Thyroid gland (tissue), 4 donors: Measurements from ENCODE around the gene PRDM1. TPM values are rescaled to one million over a fixed set of nuclear protein-coding genes. Genes with fewer than 3 reads are reported as not detected.
A peak's percentile ranks its signal among the peaks of the same experiment; 100 is the strongest.

Source experiments
- DNase-seq, 2 donors: peaks; one replicate each; pipeline ENCODE4 v3.0.0-alpha.2; 2019
- H3K27ac ChIP-seq, 3 donors: fragments of 200-600 bp; sonication (generic); 1 replicate in 2 of 3; 2 replicates in 1 of 3; pipeline ENCODE4 v1.5.1; 2016 to 2019; ENCODE audit warnings: mild to moderate bottlenecking in 1 of 3, moderate library complexity in 1 of 3
- H3K27me3 ChIP-seq: fragments of 200-600 bp; sonication (generic); one replicate; pipeline ENCODE4 v1.5.1; 2019
- H3K36me3 ChIP-seq, 2 donors: fragments of 200-600 bp; sonication (generic); one replicate each; pipeline ENCODE4 v1.5.1; 2016 to 2019
- H3K4me1 ChIP-seq, 2 donors: fragments of 200-600 bp; sonication (generic); one replicate each; pipeline ENCODE4 v1.5.1; 2017 to 2019
- H3K4me3 ChIP-seq, 3 donors: fragments of 200-600 bp; sonication (generic); replicated peaks in 1 of 3; 1 replicate in 2 of 3; 2 replicates in 1 of 3; pipeline ENCODE4 v1.5.1; 2016; ENCODE audit warnings: mild to moderate bottlenecking in 1 of 3
- H3K9me3 ChIP-seq: fragments of 200-600 bp; sonication (generic); one replicate; pipeline ENCODE4 v1.5.1; 2017
- CTCF ChIP-seq, 6 experiments: fragments of 200-600 bp in 3 of 6; fragments of 450-650 bp in 3 of 6; sonication (generic) in 3 of 6; IDR thresholded peaks; one replicate each; pipeline ENCODE4 v1.5.1; 2016 to 2019; ENCODE audit warnings: antibody characterized with exemption in 6 of 6, mild to moderate bottlenecking in 2 of 6, inconsistent platforms in 1 of 6, moderate library complexity in 1 of 6
- POLR2A ChIP-seq, 2 donors: fragments of 450-650 bp; IDR thresholded peaks; one replicate each; pipeline ENCODE4 v1.6.1; 2017; ENCODE audit warnings: antibody characterized with exemption in 2 of 2, mild to moderate bottlenecking in 2 of 2, moderate library complexity in 1 of 2
- WGBS, 2 donors: methylation state at CpG; one replicate each; pipeline ENCODE4 v1.1.5; 2017; 5-methylcytosine and 5-hydroxymethylcytosine counted together
- intact Hi-C: fragments of 100-400 bp; cut with DNase I; formaldehyde crosslinking; loops from one replicate; pipeline ENCODE4 v1.15.1; 2023
- total RNA-seq, 4 donors: library from RNA; depleted of rRNA; stranded (reverse); fragments of >200 nt; gene quantifications; one replicate each; pipeline ENCODE4 v1.2.3, GENCODE V29; 2016

The PRDM1 gene
- total RNA-seq, 4 donors from 2014 or later, result 5.6 to 7.6 (median 7.0) TPM

DNA sequence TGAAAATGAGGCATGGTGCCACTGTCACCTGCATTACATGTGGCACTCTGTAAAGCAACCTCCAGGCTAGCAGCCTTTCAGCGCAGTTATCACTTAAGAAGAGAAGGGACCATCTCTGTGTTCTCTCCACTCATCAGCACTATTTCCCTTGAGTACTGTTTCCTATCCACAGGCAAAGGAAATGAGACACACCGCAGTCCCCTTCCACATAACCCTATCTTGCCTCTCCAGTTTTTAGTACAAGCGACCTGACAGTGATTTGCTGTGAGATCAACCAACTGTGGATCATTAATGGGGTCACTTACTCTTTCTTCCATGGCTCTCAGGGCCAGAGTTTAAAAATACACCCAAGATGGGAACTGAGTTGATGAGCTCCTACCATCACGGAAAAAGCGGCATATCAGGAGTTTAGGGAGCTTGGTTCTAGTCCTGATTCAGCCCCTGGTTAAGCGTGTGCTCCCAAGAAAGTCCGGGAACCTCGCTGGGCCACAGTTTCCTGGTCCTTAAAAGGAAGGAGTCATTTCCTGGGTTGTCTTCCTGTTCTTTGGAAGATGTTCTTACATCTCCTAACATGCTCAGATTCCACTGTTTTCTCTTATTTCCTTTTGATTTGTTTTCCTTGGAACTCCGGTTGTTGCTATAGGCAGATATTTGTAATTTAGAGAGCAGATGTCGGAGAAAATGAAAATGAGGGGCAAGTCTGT, 27.3 kb downstream of the PRDM1 start:
- Histone ChIP-seq H3K4me1 (peaks cover 15 to 42% of the 10 kb centered on the region in 2 donors), H3K9me3 (no peaks in the 10 kb centered on the region), H3K27ac (no peak overlapping the region), H3K27me3 (no peaks in the 10 kb centered on the region), H3K4me3 (no peak overlapping the region), H3K36me3 (no peaks in the 10 kb centered on the region)
- DNase-seq, result no peak
- TF ChIP-seq CTCF (IDR thresholded peaks at IDR 0.05) (no peak), POLR2A (IDR thresholded peaks at IDR 0.05) (no peak)
- 84 to 86% methylated on average over 10 of the region's 10 CpGs for WGBS, 2 donors
- intact Hi-C loops, result no loop called here

DNA sequence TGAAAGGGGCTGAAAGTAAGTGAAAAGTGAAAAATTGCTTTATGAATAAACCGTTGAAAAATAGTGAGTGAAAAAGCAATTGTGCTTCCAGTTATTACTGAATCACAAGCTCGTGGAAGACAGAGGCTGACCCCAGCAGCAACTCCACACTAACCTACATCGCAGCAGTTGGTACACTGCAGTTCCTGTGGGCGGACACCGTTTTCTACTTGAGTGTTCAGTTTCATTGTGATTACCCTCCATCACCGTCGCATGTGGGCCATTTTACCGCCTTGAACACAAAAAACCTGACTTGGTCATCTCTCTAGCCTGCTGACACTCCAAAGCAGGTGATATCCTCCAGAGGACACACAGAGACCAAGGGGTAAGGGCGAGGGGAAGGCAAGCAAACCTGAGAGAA, 28.4 kb downstream of the PRDM1 start:
- no peak for DNase-seq
- WGBS, 2 donors, result 89 to 90% methylated on average over 9 of the region's 9 CpGs
- Histone ChIP-seq H3K27me3 (no peaks in the 10 kb centered on the region), H3K9me3 (no peaks in the 10 kb centered on the region), H3K36me3 (no peaks in the 10 kb centered on the region), H3K4me1 (peaks cover 12 to 50% of the 10 kb centered on the region in 2 donors), H3K4me3 (no peak overlapping the region), H3K27ac (no peak overlapping the region)
- no peak for TF ChIP-seq POLR2A (IDR thresholded peaks at IDR 0.05)
- TF ChIP-seq CTCF (IDR thresholded peaks at IDR 0.05), result no peak
- intact Hi-C loops, result no loop called here

DNA sequence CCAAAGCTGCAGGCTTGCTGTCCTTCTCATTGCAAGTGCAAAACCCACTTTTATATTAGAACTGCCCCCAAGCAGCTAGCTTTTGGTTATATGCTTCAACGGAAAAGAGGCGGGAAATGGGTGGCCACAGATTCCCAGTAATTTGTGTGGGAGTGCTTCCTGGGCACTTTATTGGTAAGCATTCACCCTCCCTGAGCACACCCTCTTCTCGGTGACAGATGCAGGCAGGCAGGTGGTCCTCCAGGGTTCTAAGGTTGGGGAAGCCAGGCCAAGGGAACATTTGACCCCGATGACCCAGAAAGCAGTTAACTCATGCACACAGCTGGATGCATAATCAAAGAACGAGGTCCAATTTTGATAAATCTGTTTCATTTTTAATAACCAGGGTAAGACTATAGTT, 29.1 kb downstream of the PRDM1 start:
- no peak for DNase-seq
- H3K27ac ChIP-seq, result no peak overlapping the region
- no peaks in the 10 kb centered on the region for H3K36me3 ChIP-seq
- no peak for TF ChIP-seq POLR2A (IDR thresholded peaks at IDR 0.05)
- no peak for TF ChIP-seq CTCF (IDR thresholded peaks at IDR 0.05)
- no peaks in the 10 kb centered on the region for H3K9me3 ChIP-seq
- intact Hi-C loops, result no loop called here
- 87 to 96% methylated on average over 5 of the region's 5 CpGs for WGBS, 2 donors
- H3K4me3 ChIP-seq, result no peak overlapping the region
- no peaks in the 10 kb centered on the region for H3K27me3 ChIP-seq
- H3K4me1 ChIP-seq, result peaks cover 7 to 50% of the 10 kb centered on the region in 2 donors

DNA sequence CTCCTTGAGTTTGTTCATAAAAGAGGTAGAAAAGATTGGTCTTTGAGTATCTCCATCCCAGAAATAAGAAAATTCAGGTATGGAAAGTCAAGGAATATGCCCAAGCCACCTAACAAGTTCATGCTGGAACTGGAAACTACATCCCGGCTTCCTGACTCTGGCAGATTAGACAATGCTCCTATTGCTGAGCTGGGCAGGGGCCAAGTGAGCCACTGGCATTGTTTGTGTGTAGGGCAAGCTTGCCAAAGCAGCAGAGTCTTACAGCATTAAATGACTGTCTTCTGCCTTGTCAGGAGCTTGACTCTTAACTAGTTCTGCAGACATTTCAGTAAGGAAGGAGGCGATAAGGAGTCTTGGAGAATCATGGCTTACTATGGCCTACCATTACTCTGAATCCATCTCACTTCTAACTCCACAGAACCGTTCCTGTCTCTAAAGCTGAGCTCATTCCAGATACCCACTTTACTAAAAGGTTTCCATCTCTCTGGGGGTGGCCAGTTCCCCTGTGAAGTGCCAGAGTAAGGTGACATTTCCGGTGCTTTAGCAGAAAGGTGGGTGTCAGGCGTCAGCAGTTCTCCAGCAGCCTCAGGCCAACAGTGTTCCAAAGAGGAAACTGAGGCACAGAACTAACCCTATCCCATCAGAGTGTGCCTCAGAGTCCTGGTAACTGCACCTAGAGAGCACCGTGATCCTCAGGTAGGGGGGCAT, 30.1 kb downstream of the PRDM1 start:
- TF ChIP-seq POLR2A (IDR thresholded peaks at IDR 0.05) (no peak), CTCF (IDR thresholded peaks at IDR 0.05) (no peak)
- no peak overlapping the region for H3K4me3 ChIP-seq
- H3K9me3 ChIP-seq, result no peaks in the 10 kb centered on the region
- WGBS, 2 donors, result 73 to 76% methylated on average over 6 of the region's 6 CpGs
- peaks cover 0 to 44% of the 10 kb centered on the region in 2 donors for H3K4me1 ChIP-seq
- no peak overlapping the region for H3K27ac ChIP-seq
- H3K27me3 ChIP-seq, result no peaks in the 10 kb centered on the region
- DNase-seq, result peak; percentile 49 to 57
- no peaks in the 10 kb centered on the region for H3K36me3 ChIP-seq
- intact Hi-C loops, result no loop called here

DNA sequence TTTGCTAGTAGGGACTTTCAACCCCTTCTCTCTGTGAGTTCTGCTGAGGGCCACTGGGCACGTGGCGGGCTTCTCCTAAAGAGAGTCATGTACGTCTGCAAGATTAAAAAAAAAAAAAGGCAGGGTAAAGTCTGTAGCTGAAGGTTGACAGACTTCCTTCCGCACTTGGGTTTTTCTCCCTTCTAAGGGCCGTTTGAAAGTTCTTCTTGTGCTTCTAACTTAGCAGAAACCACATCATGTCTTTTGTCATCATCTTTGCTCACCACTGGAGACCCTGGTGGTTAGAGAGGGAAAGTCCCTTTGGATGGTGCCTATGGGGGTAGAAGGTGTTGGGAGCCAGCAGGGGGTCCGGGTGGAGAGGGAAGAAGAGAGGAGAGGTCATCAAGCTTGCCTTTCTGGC, 31.4 kb downstream of the PRDM1 start:
- Histone ChIP-seq H3K4me1 (peaks cover 0 to 35% of the 10 kb centered on the region in 2 donors), H3K4me3 (no peak overlapping the region), H3K27ac (no peak overlapping the region), H3K9me3 (no peaks in the 10 kb centered on the region), H3K36me3 (no peaks in the 10 kb centered on the region), H3K27me3 (no peaks in the 10 kb centered on the region)
- no peak for DNase-seq
- 74 to 92% methylated on average over 6 of the region's 6 CpGs for WGBS, 2 donors
- intact Hi-C loops, result no loop called here
- TF ChIP-seq CTCF (IDR thresholded peaks at IDR 0.05) (no peak), POLR2A (IDR thresholded peaks at IDR 0.05) (no peak)
